DLD1 (cell line): ENCODE results near the gene LILRA6.
"Not testable (repeated sequence)": the region's sequence is repeated elsewhere in the genome, so short reads cannot be mapped to it uniquely, and the experiment has no call there.

Source experiments
- in situ Hi-C: cut with HindIII; loops from 2 replicates; pipeline ENCODE4 v1.10.0; 2017; ENCODE audit warnings: low sequenced_read_pairs

LILRA6 gene

GRCh38 chr19:54242646-54243045 is at the start of gene LILRA6:
TSS of gene LILRA6 (minus strand) at chr19:54242790.
- in situ Hi-C loops = not testable (repeated sequence)

- in situ Hi-C loops = not testable (repeated sequence)
Measured at GRCh38 chr19:54289160-54289559, 46.6 kb upstream of the LILRA6 start.

- in situ Hi-C loops = no loop called here
Measured at GRCh38 chr19:54287456-54287855, 44.9 kb upstream of the LILRA6 start.

- in situ Hi-C loops = not testable (repeated sequence)
Measured at GRCh38 chr19:54286283-54286682, 43.7 kb upstream of the LILRA6 start.

GRCh38 chr19:54285427-54286056 is 43.0 kb upstream of the LILRA6 start:
- in situ Hi-C loops = not testable (repeated sequence)

- in situ Hi-C loops = no loop called here
Measured at GRCh38 chr19:54282686-54283470, 40.3 kb upstream of the LILRA6 start.

GRCh38 chr19:54281729-54282075 is 39.1 kb upstream of the LILRA6 start:
- in situ Hi-C loops = not testable (repeated sequence)

GRCh38 chr19:54281007-54281728 is 38.6 kb upstream of the LILRA6 start, which contains the start of gene LILRB2:
TSS of gene LILRB2 (minus strand) at chr19:54281110. CDS start at chr19:54280496, 614 bp downstream.
- in situ Hi-C loops = no loop called here

- in situ Hi-C loops = not testable (repeated sequence)
Measured at GRCh38 chr19:54280441-54280840, 37.9 kb upstream of the LILRA6 start.

- in situ Hi-C loops = not testable (repeated sequence)
Measured at GRCh38 chr19:54280025-54280424, 37.4 kb upstream of the LILRA6 start.

- in situ Hi-C loops = no loop called here
Measured at GRCh38 chr19:54279406-54279962, 36.9 kb upstream of the LILRA6 start.

- in situ Hi-C loops = not testable (repeated sequence)
Measured at GRCh38 chr19:54278571-54279195, 36.1 kb upstream of the LILRA6 start.

- in situ Hi-C loops = not testable (repeated sequence)
Measured at GRCh38 chr19:54278056-54278455, 35.5 kb upstream of the LILRA6 start.

- in situ Hi-C loops = not testable (repeated sequence)
Measured at GRCh38 chr19:54277111-54277615, 34.6 kb upstream of the LILRA6 start.

GRCh38 chr19:54275951-54276350 is 33.4 kb upstream of the LILRA6 start:
- in situ Hi-C loops = no loop called here

GRCh38 chr19:54274516-54274915 is 31.9 kb upstream of the LILRA6 start:
- in situ Hi-C loops = not testable (repeated sequence)

GRCh38 chr19:54273821-54274220 is 31.2 kb upstream of the LILRA6 start:
- in situ Hi-C loops = no loop called here

- in situ Hi-C loops = not testable (repeated sequence)
Measured at GRCh38 chr19:54272181-54272580, 29.6 kb upstream of the LILRA6 start.

- in situ Hi-C loops = not testable (repeated sequence)
Measured at GRCh38 chr19:54271587-54271986, 29.0 kb upstream of the LILRA6 start.

- in situ Hi-C loops = no loop called here
Measured at GRCh38 chr19:54271106-54271505, 28.5 kb upstream of the LILRA6 start.

GRCh38 chr19:54268936-54269335 is 26.3 kb upstream of the LILRA6 start:
- in situ Hi-C loops = no loop called here
